Subcutaneous abdominal adipose tissue (tissue), 5 donors: ENCODE data around the gene GLT1D1.

Source experiments
- H3K27ac ChIP-seq: one replicate; pipeline ENCODE4 v1.7.0; 2013; ENCODE audit warnings: low read depth, mild to moderate bottlenecking, inconsistent platforms, low read length, moderate library complexity
- H3K27me3 ChIP-seq, 5 donors: one replicate each; pipeline ENCODE4 v1.7.0; 2013; ENCODE audit warnings: low read length in 5 of 5, inconsistent platforms in 1 of 5; ENCODE audit not compliant: control insufficient read depth in 5 of 5, insufficient read depth in 4 of 5
- H3K36me3 ChIP-seq, 5 donors: one replicate each; pipeline ENCODE4 v1.7.0; 2013; ENCODE audit warnings: low read length in 5 of 5; ENCODE audit not compliant: control insufficient read depth in 5 of 5, insufficient read depth in 5 of 5
- H3K4me1 ChIP-seq, 5 donors: one replicate each; pipeline ENCODE4 v1.7.0; 2013; ENCODE audit warnings: low read length in 5 of 5, mild to moderate bottlenecking in 3 of 5, moderate library complexity in 1 of 5; ENCODE audit not compliant: control insufficient read depth in 5 of 5, insufficient read depth in 5 of 5
- H3K4me3 ChIP-seq, 5 donors: one replicate each; pipeline ENCODE4 v1.7.0; 2013; ENCODE audit warnings: low read length in 5 of 5, low read depth in 1 of 5
- H3K9ac ChIP-seq, 5 donors: one replicate each; pipeline ENCODE4 v1.7.0; 2013; ENCODE audit warnings: low read length in 5 of 5, mild to moderate bottlenecking in 4 of 5, moderate library complexity in 3 of 5
- H3K9me3 ChIP-seq, 5 donors: one replicate each; pipeline ENCODE4 v1.7.0; 2013; ENCODE audit warnings: low read length in 5 of 5; ENCODE audit not compliant: control insufficient read depth in 5 of 5
- donor health status: healthy.
- donor health status: healthy.
- donor health status: healthy.
- donor health status: healthy.
- donor health status: healthy.

The GLT1D1 gene

GRCh38 chr12:128932521-128932920, 79.2 kb downstream of the GLT1D1 start:
- H3K9me3 ChIP-seq: no peaks in the 10 kb centered on the region
- H3K4me1 ChIP-seq: no peaks in the 10 kb centered on the region
- H3K27ac ChIP-seq: no peak overlapping the region
- peaks cover 0 to 2% (median 0%) of the 10 kb centered on the region in 5 donors for H3K27me3 ChIP-seq
- no peak overlapping the region for H3K9ac ChIP-seq
- H3K36me3 ChIP-seq: no peaks in the 10 kb centered on the region
- H3K4me3 ChIP-seq: no peak overlapping the region

DNA sequence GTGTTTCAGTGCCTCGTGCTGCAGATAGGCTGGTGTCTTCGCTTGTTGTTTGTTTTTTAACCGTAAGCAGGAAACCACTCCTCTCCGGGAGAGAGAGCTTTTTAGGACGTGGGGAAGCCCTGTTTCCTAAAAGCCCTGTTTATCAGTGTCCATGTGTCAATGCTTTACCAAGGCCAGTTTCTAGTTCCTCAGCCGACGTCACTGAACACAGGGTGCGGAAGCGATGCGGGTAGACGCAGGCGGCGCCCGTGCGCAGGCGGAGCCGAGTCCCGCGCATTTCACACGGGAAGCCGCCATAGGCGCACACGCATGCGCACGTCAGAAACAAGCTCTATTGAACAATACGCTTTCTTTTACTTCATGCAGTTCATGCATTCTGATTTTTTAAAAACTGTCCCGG, 79.8 kb downstream of the GLT1D1 start:
- Histone ChIP-seq H3K4me1 (no peaks in the 10 kb centered on the region), H3K9ac (no peak overlapping the region), H3K27ac (no peak overlapping the region), H3K4me3 (no peak overlapping the region), H3K9me3 (no peaks in the 10 kb centered on the region), H3K36me3 (no peaks in the 10 kb centered on the region), H3K27me3 (peaks cover 0 to 4% (median 0%) of the 10 kb centered on the region in 5 donors)

DNA sequence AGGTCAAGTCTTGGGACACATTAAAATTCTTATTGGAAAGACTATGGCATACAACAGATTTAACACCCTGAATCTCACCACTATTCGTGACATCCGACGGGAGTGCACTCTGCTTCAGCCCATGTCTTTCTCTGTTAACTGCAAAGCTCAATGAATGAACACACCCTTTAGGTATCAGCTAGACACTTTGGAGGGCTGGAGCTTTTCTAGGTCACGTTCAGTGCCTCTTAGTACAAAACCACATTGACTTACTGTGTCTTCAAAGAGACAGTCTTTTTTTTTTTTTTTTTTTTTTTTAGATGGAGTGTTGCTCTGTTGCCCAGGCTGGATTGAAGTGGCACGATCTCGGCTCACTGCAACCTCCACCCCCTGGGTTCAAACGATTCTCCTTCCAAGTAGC, 80.6 kb downstream of the GLT1D1 start:
- H3K9me3 ChIP-seq: no peaks in the 10 kb centered on the region
- no peaks in the 10 kb centered on the region for H3K36me3 ChIP-seq
- no peak overlapping the region for H3K4me3 ChIP-seq
- no peaks in the 10 kb centered on the region for H3K4me1 ChIP-seq
- no peak overlapping the region for H3K27ac ChIP-seq
- H3K27me3 ChIP-seq: peaks cover 0 to 4% (median 0%) of the 10 kb centered on the region in 5 donors
- H3K9ac ChIP-seq: no peak overlapping the region

DNA sequence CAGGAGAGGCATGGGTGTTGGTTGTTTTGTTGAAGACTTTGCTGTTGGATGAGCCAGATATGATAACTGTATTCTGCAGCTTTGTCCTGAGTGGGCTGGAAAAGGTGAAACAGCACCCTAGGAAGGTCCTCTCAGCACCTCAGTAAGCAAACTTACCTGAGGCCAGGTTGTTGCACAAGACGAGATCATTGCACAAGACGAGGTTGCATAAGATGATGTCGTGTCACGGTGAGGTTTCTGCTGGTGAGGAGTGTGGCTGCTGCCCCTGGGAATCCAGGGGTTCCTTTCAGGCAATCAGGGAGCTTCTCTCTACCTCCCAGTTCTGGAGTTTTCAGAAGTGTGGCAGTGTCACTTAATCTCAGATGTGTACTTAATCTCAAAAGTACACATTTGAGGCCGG, 85.6 kb downstream of the GLT1D1 start:
- Histone ChIP-seq H3K4me3 (no peak overlapping the region), H3K4me1 (no peaks in the 10 kb centered on the region), H3K27ac (no peak overlapping the region), H3K36me3 (no peaks in the 10 kb centered on the region), H3K9me3 (no peaks in the 10 kb centered on the region), H3K27me3 (peaks cover 0 to 4% (median 0%) of the 10 kb centered on the region in 5 donors), H3K9ac (no peak overlapping the region)

DNA sequence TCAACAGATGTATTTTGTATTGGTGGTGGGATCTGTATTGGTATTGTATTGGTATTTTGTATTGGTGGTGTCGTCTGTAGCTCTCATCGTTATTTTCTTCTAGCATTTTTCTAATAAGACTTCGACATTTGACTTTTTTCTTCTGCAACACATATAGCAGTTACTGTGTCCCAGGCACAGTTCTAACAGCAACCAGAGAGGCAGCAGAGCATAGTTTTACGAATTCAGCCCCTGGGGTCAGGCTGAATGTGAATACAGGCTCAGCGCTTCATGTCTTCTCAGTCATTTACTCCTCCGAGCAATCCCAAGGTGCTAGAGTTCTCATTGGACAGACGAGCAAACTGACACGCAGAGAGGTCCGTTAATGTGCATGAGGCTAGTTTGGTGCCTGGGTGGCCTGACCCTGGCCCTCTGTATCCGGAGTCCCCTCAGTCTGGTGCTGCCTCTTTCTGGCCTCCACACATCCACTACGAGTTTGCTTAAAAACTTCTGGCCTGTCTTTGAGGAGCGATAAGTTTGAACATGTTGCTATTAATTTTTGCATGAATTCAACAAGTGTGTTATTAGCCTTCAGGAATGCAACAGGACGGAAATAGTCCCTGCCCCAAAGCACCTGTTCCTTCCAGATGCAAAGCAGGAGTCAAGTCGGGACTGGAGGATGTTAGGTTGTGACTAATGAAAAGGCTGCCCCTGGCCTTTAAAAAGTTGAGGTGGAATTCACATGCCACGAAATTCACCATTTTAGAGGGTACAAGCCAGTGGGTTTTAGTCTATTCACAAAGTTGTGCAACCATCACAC, 87.0 kb downstream of the GLT1D1 start:
- Histone ChIP-seq H3K9me3 (no peaks in the 10 kb centered on the region), H3K27ac (no peak overlapping the region), H3K9ac (no peak overlapping the region), H3K27me3 (peaks cover 0 to 4% (median 0%) of the 10 kb centered on the region in 5 donors), H3K36me3 (no peaks in the 10 kb centered on the region), H3K4me1 (no peaks in the 10 kb centered on the region), H3K4me3 (no peak overlapping the region)

- Histone ChIP-seq H3K4me3 (no peak overlapping the region), H3K9me3 (no peaks in the 10 kb centered on the region), H3K27me3 (peaks cover 0 to 4% (median 0%) of the 10 kb centered on the region in 5 donors), H3K9ac (no peak overlapping the region), H3K27ac (no peak overlapping the region), H3K36me3 (no peaks in the 10 kb centered on the region), H3K4me1 (no peaks in the 10 kb centered on the region)
Observed at GRCh38 chr12:128940974-128941373, 87.7 kb downstream of the GLT1D1 start.

DNA sequence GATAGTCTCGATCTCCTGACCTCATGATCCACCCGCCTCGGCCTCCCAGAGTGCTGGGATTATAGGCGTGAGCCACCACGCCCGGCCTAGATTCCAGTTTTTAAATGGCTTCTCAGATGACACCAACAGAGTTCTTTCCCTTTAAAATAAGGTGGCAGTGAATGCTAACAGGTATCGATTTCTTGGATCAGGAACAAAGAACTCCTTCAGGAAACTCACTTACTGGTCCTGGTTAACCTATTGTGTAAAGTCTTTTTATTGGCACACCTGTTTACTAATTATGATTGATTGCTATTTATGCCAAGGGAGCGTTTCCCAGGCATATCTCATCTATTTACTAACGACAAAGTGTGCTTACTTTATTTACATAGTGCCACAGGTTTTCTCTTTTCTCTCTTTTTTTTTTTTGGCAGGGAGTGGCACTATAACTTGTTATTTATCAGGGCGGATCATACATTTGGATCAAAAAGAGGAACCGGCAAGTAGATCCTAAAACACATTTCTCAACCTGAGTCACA, 89.7 kb downstream of the GLT1D1 start:
- no peak overlapping the region for H3K9ac ChIP-seq
- no peaks in the 10 kb centered on the region for H3K36me3 ChIP-seq
- no peak overlapping the region for H3K27ac ChIP-seq
- H3K4me3 ChIP-seq: no peak overlapping the region
- H3K4me1 ChIP-seq: no peaks in the 10 kb centered on the region
- H3K9me3 ChIP-seq: no peaks in the 10 kb centered on the region
- peaks cover 0 to 2% (median 0%) of the 10 kb centered on the region in 5 donors for H3K27me3 ChIP-seq

DNA sequence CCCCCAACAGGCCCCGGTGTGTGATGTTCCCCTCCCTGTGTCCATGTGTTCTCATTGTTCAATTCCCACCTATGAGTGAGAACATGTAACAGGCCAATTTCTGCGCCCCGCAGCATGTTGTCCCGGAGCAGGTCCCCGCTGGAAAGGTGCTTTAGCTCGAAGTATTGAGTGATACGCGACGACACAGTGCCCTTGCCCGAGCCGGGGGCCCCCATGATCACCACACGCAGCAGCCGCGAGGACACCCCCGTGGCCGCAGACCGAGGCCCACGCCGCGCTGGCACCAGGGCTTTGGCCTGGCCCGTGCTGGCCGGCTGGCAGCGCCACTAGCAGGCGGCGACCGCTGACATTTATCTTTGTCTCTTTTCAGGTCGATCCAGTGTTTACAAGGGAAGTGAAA, 91.7 kb downstream of the GLT1D1 start:
- H3K4me3 ChIP-seq: no peak overlapping the region
- H3K4me1 ChIP-seq: no peaks in the 10 kb centered on the region
- H3K27ac ChIP-seq: no peak overlapping the region
- no peaks in the 10 kb centered on the region for H3K36me3 ChIP-seq
- H3K9me3 ChIP-seq: peaks cover 0 to 2% (median 0%) of the 10 kb centered on the region in 5 donors
- H3K9ac ChIP-seq: no peak overlapping the region
- no peaks in the 10 kb centered on the region for H3K27me3 ChIP-seq

- no peaks in the 10 kb centered on the region for H3K36me3 ChIP-seq
- peaks cover 0 to 2% (median 0%) of the 10 kb centered on the region in 5 donors for H3K9me3 ChIP-seq
- no peak overlapping the region for H3K4me3 ChIP-seq
- H3K27me3 ChIP-seq: no peaks in the 10 kb centered on the region
- no peak overlapping the region for H3K9ac ChIP-seq
- no peak overlapping the region for H3K27ac ChIP-seq
- no peaks in the 10 kb centered on the region for H3K4me1 ChIP-seq
Observed at GRCh38 chr12:128947209-128947608, 93.9 kb downstream of the GLT1D1 start.

GRCh38 chr12:128949086-128949485, 95.8 kb downstream of the GLT1D1 start:
- H3K4me3 ChIP-seq: no peak overlapping the region
- no peak overlapping the region for H3K9ac ChIP-seq
- H3K36me3 ChIP-seq: no peaks in the 10 kb centered on the region
- no peaks in the 10 kb centered on the region for H3K4me1 ChIP-seq
- H3K27me3 ChIP-seq: no peaks in the 10 kb centered on the region
- H3K9me3 ChIP-seq: peaks cover 0 to 2% (median 0%) of the 10 kb centered on the region in 5 donors
- H3K27ac ChIP-seq: no peak overlapping the region
